Breast epithelium (tissue), 4 donors: Measurements from ENCODE around the gene GRIK1. TPM values are rescaled to one million over a fixed set of nuclear protein-coding genes. Genes with fewer than 3 reads are reported as not detected.

Source experiments
- DNase-seq, 2 donors: peaks; one replicate each; pipeline ENCODE4 v3.0.0-alpha.2; 2019; ENCODE audit warnings: low spot score in 2 of 2
- H3K27ac ChIP-seq, 2 donors: fragments of 200-600 bp; sonication (generic) in 1 of 2; one replicate each; pipeline ENCODE4 v1.5.1; 2016 to 2019; ENCODE audit warnings: mild to moderate bottlenecking in 1 of 2
- H3K27me3 ChIP-seq, 2 donors: fragments of 200-600 bp; sonication (generic) in 1 of 2; one replicate each; pipeline versions ENCODE4 v1.5.1 to v1.6.0; 2017 to 2019; ENCODE audit warnings: control low read depth in 1 of 2, mild to moderate bottlenecking in 1 of 2
- H3K36me3 ChIP-seq: fragments of 200-600 bp; one replicate; pipeline ENCODE4 v1.5.1; 2019
- H3K4me1 ChIP-seq, 2 donors: fragments of 200-600 bp; sonication (generic); one replicate each; pipeline ENCODE4 v1.5.1; 2016 to 2019; ENCODE audit warnings: control low read depth in 1 of 2
- H3K4me3 ChIP-seq, 3 donors: fragments of 200-600 bp; sonication (generic); 1 replicate in 2 of 3; 2 replicates in 1 of 3; pipeline ENCODE4 v1.5.1; 2016 to 2019; ENCODE audit warnings: mild to moderate bottlenecking in 3 of 3, moderate library complexity in 2 of 3
- H3K9me3 ChIP-seq, 2 donors: fragments of 200-600 bp; sonication (generic) in 1 of 2; one replicate each; pipeline ENCODE4 v1.5.1; 2016 to 2019; ENCODE audit warnings: control low read depth in 1 of 2
- POLR2A ChIP-seq: fragments of 450-650 bp; IDR thresholded peaks from one replicate; pipeline ENCODE4 v1.6.1; 2016; ENCODE audit warnings: antibody characterized with exemption, mild to moderate bottlenecking, moderate library complexity
- POLR2AphosphoS5 ChIP-seq, 3 donors: sonication (generic); formaldehyde crosslinking; IDR thresholded peaks; one replicate each; pipeline ENCODE4 v1.6.1; 2017; ENCODE audit warnings: antibody characterized with exemption in 3 of 3
- intact Hi-C: fragments of 100-400 bp; cut with DNase I; formaldehyde crosslinking; loops from one replicate; pipeline ENCODE4 v1.15.1; 2023; ENCODE audit warnings: low total_unique reads
- total RNA-seq, 3 donors: library from RNA; depleted of rRNA; stranded (reverse); fragments of >200 nt; gene quantifications; one replicate each; pipeline ENCODE4 v1.1.0, GENCODE V29; 2016
- TF ChIP-seq, protein P1 (sequence below), 3 donors: fragments of 450-650 bp; IDR thresholded peaks; one replicate each; pipeline ENCODE4 v1.5.1; 2016 to 2017; ENCODE audit warnings: antibody characterized with exemption in 3 of 3, mild to moderate bottlenecking in 3 of 3, moderate library complexity in 3 of 3

The GRIK1 gene
- total RNA-seq, 3 donors from 2014 or later = 0.33 to 1.3 TPM; not detected in 1

DNA sequence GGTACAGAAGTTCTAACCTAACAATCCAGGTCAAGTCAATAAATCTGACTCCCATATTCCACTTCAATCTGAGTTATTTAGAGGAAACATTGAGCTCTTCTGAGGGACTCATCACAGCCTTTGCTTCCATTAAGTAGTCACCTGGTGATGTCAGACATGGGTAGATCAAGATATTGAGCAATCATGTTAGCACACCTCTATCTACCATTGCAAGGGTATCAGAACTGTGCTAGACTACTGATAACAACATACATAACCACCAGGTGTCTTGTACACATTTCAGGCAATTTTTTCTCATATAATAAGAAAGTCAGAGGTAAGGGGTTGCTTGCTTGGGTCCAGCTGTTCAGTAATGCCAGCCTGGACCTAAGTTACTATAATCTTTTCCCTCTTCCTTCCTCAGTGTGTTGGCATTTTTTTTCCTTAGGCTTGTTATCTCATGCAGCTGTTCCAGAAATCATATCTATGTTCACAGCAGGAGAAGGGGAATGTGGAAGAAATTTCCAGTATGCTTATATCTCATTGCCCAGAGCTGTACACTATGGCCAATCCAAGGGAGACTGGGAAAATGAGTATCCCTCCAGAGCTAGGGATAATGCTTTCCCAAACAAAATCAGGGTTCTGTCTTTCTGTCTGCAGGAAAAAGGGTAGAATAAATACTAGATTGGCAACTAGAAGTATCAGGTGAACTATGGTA lies 52.3 kb downstream of the GRIK1 start:
- H3K36me3 ChIP-seq = no peaks in the 10 kb centered on the region
- no peak for DNase-seq
- intact Hi-C loops = no loop called here
- no peaks in the 10 kb centered on the region for H3K27me3 ChIP-seq
- no peak overlapping the region for H3K27ac ChIP-seq
- no peaks in the 10 kb centered on the region for H3K9me3 ChIP-seq
- no peak for TF ChIP-seq POLR2A
- no peak overlapping the region for H3K4me3 ChIP-seq
- H3K4me1 ChIP-seq = no peaks in the 10 kb centered on the region

DNA sequence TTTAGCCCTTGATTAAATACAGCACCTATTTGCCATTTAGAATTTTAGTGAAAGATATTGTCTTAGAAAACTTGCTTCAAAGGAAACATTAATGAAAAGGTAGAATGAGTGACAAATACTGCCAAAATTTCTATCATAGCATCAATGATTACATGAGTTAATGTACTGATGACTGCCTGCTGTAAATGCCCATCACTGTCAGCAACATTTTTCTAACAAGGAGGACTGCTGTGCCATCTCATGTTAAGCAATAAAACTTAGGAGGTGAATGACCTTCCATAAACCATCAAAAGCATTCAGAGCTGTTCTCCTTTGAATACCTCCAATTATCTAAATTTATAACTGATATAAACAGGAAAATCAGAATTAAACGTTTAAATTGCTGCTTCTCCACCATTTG lies 54.3 kb downstream of the GRIK1 start:
- Histone ChIP-seq H3K27me3 (no peaks in the 10 kb centered on the region), H3K4me3 (no peak overlapping the region), H3K27ac (no peak overlapping the region), H3K9me3 (no peaks in the 10 kb centered on the region), H3K4me1 (no peaks in the 10 kb centered on the region), H3K36me3 (no peaks in the 10 kb centered on the region)
- DNase-seq = no peak
- no peak for TF ChIP-seq POLR2A
- no peak for TF ChIP-seq POLR2AphosphoS5 (IDR thresholded peaks at IDR 0.05)
- TF ChIP-seq, protein P1, sequence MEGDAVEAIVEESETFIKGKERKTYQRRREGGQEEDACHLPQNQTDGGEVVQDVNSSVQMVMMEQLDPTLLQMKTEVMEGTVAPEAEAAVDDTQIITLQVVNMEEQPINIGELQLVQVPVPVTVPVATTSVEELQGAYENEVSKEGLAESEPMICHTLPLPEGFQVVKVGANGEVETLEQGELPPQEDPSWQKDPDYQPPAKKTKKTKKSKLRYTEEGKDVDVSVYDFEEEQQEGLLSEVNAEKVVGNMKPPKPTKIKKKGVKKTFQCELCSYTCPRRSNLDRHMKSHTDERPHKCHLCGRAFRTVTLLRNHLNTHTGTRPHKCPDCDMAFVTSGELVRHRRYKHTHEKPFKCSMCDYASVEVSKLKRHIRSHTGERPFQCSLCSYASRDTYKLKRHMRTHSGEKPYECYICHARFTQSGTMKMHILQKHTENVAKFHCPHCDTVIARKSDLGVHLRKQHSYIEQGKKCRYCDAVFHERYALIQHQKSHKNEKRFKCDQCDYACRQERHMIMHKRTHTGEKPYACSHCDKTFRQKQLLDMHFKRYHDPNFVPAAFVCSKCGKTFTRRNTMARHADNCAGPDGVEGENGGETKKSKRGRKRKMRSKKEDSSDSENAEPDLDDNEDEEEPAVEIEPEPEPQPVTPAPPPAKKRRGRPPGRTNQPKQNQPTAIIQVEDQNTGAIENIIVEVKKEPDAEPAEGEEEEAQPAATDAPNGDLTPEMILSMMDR (IDR thresholded peaks at IDR 0.05) = no peak
- intact Hi-C loops = no loop called here

DNA sequence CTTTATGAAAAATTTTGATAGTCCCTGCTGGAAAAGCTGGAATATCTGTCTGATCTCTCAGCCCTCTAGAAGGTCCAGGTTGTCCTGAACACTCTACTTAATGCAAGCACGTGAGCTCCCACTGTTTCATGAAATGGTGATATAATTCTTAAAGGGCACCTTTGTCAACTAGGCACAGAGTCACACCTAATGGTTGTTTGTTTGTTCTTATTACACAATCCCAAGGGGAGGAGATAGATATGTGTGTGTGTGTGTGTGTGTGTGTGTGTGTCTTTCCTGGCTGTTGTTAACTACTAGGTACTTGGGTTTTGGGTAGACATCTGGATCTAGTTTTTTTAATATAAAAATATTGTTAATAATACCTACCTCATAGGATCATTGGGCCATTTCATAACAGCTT lies 63.9 kb downstream of the GRIK1 start:
- Histone ChIP-seq H3K4me1 (no peaks in the 10 kb centered on the region), H3K4me3 (no peak overlapping the region), H3K27ac (no peak overlapping the region), H3K27me3 (no peaks in the 10 kb centered on the region), H3K9me3 (no peaks in the 10 kb centered on the region), H3K36me3 (no peaks in the 10 kb centered on the region)
- no peak for DNase-seq
- TF ChIP-seq POLR2AphosphoS5 (IDR thresholded peaks at IDR 0.05) (no peak), POLR2A (no peak)
- TF ChIP-seq, protein P1 (IDR thresholded peaks at IDR 0.05) = no peak
- intact Hi-C loops = no loop called here

DNA sequence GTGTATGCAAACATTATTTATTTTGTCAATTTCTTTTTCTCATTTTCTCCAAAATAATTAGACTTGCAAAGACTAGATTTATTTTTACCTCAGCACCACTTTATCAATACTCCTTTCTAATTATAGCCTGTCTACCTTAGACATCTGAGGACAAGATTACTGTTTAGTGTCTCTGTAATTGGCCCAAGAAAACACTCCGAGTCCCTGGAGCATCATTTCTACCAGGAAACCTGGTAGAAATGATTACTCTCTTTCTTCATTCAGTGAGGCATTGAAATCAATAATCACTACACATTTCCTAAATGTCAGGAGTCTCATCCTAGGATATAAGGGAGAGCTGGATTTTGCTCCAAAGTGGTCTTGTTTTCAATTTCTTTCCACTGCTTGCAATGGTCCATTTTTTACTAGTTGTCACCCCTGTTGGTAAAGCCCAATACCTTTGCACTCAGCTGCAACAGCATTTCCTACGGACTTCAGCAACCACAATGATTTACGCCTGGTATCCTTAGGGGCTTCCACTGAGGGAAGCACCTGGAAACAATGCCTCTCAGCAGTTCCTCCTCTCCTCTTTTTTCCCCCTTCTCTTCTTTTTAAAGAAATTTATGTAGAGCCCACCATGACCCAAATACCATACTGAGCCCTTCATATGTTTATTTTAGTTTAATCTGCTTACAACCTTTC lies 64.6 kb downstream of the GRIK1 start:
- TF ChIP-seq, protein P1 (IDR thresholded peaks at IDR 0.05) = no peak
- TF ChIP-seq POLR2A = no peak
- TF ChIP-seq POLR2AphosphoS5 (IDR thresholded peaks at IDR 0.05) = no peak
- Histone ChIP-seq H3K27ac (no peak overlapping the region), H3K4me1 (no peaks in the 10 kb centered on the region), H3K4me3 (no peak overlapping the region), H3K27me3 (no peaks in the 10 kb centered on the region), H3K9me3 (no peaks in the 10 kb centered on the region), H3K36me3 (no peaks in the 10 kb centered on the region)
- DNase-seq = no peak
- intact Hi-C loops = no loop called here

DNA sequence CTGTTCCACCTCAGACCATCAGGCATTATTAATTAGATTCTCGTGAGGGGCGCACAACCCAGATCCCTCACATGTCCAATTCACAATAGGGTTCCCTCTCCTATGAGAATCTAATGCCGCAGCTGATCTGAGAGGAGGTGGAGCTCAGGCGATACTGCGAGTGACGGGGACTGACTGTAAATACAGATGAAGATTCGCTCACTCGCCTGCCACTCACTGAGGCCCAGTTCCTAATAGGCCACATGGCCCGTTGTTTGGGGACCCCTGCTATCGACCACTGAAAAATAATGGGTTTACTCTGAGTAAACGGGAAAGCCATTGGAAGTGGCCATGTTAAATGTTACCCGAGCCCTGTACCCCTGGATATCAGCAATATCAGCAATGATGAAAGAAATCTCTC lies 65.9 kb downstream of the GRIK1 start:
- Histone ChIP-seq H3K27ac (no peak overlapping the region), H3K36me3 (no peaks in the 10 kb centered on the region), H3K27me3 (no peaks in the 10 kb centered on the region), H3K4me3 (no peak overlapping the region), H3K9me3 (no peaks in the 10 kb centered on the region), H3K4me1 (no peaks in the 10 kb centered on the region)
- intact Hi-C loops = no loop called here
- DNase-seq = no peak
- TF ChIP-seq POLR2A (no peak), POLR2AphosphoS5 (IDR thresholded peaks at IDR 0.05) (no peak)
- TF ChIP-seq, protein P1 (IDR thresholded peaks at IDR 0.05) = no peak
